HG02642 (cell line): ENCODE results near the gene GPX2.

ENCODE experiments used
- ATAC-seq: cut with Tn5 transposase; IDR thresholded peaks from one replicate; pipeline ENCODE4 v1.9.1; 2021; ENCODE audit warnings: mild to moderate bottlenecking; ENCODE audit not compliant: unreplicated experiment, poor library complexity

Gene GPX2

GRCh38 chr14:64942531-64943111, at the start of gene GPX2:
GPX2 (minus strand) TSS chr14:64942745; CDS start chr14:64942726, 19 bp downstream.
- ATAC-seq = no peak

GRCh38 chr14:64990939-64991338, 48.4 kb upstream of the GPX2 start:
- no peak for ATAC-seq

DNA sequence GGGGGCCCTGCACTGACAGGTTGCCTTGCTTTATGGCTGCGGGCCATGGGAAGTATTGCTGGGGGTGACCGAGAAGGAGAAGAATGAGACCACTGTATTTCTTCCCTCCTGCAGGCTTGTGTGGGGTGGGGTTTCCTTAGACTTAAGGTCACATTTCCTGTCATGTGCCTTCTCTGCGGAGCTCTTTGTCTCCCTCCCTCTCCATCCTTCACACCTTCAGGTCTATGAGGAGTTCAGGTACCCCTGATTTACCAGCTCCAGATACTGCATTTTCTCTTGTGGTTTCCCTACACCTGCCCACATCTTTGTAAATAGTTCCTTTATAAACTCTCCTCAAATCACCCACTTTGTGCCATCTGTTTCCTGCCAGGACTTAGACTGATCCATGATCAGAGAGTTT, 47.8 kb upstream of the GPX2 start:
- no peak for ATAC-seq

DNA sequence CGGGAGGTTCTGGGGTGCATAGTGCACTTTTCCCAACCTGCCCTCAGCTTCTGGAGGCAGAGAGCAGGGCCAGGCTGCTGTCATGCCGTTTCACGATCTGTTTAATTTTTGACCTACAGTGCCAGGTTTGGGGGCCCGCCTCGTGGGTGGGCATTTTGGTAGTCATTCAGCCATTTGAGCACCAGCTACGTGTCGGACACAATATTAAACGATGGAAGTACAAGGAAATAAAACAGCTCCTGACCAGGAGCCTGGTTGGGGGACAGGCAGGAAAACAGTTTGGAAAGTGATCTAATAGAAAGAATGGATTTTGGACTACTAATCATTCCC, 44.9 kb upstream of the GPX2 start:
- ATAC-seq = peak; percentile 3

GRCh38 chr14:64986648-64987437, 44.3 kb upstream of the GPX2 start, which contains the start of gene FNTB:
FNTB (plus strand) TSS chr14:64986895; CDS start chr14:64986954, 59 bp downstream.
- peak; percentile 94 for ATAC-seq

- ATAC-seq = no peak
Measured at GRCh38 chr14:64983439-64984310, 41.1 kb upstream of the GPX2 start.

DNA sequence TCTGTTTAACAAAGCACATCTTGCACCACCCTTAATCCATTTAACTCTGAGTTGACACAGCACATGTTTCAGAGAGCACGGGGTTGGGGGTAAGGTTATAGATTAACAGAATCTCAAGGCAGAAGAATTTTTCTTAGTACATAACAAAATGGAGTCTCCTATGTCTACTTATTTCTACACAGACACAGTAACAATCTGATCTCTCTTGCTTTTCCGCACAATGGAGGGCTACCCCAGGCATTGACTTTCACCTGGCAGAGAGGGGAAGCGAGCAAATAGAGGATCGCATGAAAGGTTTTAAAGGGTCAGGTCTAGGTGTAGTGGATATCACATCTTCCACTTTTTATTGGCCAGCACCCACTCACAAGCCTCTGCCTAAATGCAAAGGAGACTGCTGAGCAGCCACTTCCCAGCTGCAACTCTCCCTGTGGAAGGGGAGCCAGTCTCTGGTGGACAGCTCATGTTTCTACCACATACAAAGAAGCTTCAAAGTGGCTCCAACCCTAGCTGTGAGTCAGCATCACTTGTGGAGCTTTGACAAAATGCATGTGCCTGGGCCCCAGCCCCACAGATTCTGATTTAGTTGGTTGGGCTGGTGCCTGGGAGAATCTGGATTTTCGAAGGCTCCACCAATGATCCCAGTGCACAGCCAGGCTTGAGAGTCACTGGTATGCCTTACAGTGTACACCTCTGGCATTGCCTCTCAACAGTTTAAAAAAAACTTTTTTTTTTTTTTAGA, 37.0 kb upstream of the GPX2 start:
- no peak for ATAC-seq

DNA sequence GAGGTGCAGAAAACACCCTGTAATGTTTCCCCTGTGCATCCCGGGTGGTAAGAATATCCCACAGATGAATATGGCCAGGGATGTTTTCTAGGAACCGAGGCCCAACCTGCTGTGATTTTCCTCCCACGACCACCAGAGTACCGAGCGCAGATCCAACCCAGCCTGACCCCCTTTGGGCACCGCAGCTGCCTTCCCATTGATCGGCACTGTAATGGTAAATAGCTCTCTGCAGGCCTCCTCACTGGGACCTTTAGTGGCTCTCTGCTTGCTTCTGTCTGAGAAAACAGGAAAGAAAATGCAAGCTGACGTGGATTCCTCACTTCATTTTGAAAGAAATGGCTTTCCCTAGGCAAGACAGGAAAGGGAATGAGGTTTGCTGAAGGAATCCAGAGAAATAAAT, 32.0 kb upstream of the GPX2 start:
- ATAC-seq = no peak

GRCh38 chr14:64973826-64974225, 31.3 kb upstream of the GPX2 start:
- no peak for ATAC-seq

GRCh38 chr14:64973026-64973442, 30.5 kb upstream of the GPX2 start:
- no peak for ATAC-seq

DNA sequence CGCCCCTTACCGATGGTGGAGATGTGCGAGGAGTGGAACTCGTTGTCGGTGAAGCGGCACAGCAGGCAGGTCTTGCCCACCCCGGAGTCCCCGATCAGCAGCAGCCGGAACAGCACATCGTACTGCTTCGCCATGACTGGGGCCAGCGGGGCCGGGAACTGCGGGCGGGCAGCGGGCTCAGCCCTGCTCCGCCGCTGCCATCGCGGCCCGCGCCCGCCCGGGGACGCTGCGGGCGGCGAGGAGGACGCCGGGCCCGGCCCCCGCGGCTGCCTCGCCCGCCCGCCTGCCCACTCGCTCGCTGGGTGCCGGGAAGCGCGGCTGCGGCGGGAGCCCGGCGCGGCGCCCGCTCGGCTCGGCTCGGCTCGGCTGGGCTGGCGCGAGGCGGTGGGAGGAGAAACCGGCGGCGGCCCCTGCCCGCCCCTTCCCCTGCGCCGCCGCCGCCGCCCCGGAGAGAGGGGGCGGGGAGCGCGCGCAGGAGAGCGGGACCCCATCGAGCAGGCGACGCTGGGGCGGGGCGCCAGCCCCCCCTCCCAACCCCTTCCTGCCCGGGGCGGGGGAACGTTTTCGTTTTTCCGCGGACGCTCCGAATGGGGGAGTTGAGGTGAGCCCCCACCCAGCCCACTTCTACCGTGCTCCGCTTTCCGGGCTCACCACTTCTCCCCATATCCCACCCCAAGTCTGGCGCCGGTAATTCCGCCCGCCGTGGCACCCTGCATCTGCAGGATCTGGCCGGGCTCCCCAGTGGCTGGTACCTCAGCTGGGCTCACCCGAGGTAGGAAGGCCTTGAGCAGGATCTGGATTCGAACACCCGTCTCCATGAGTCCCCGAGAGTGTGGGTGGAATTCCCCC, 29.6 kb upstream of the GPX2 start, which contains the start of gene RAB15:
RAB15 (minus strand) TSS at position 394 of the 849 bp plus-strand sequence; CDS start at position 134, 260 bp downstream.
- ATAC-seq = peak; percentile 60

DNA sequence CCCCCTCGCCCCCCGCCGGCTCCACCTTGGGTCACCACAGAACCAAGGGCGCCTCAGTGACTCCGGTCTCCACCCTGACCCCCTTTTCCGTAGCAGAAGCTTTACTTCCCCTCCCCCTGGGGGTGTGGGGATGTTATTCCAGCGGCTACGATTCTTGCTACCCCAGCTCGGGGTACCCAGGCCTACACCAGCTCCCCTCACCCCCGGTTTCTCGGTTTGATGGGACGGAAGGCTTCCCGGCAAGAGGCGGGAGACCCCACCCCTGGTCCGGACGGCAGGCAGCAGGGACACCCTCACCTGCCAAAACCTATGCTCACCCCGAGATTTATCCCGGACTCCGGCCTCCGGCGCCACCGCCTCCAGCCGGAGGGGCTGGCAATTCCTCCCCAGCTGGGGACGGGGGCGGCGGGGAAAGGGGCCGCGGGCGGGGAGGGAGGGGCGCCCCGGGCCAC, 29.0 kb upstream of the GPX2 start:
- ATAC-seq = no peak

DNA sequence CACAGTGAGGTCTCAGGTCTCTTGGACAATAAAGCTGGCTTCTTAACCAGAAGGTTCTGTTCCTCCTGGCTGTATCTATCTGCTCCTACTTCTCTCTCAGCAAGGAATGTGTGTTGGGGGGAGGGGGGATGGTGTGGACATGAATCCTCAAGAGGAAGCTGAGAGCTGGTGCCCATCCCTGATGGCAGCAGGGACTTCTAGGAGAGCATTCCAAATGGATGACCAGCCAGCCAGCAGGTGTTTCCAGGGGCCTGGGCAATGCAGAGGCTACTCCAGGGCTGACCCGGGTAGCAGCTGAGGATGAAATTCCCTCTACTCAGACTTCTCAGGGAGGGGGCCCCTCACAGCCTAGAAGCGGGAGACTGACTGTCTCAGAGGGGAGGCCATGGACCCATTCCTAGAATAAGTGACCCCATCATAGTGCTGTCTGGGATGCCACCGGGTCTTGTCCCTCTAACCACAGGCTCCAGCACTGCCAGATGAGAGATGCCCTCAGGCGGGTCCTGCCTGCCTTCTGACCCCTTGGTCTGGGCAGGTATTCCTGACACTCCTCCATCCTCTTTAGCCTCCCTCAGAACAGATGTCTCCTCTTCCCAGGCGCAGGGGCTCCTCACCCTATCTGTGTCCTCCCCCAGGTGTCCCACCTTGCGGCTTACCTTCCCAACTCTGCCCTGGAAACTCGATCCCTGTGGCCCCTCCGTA, 28.4 kb upstream of the GPX2 start:
- ATAC-seq = no peak

DNA sequence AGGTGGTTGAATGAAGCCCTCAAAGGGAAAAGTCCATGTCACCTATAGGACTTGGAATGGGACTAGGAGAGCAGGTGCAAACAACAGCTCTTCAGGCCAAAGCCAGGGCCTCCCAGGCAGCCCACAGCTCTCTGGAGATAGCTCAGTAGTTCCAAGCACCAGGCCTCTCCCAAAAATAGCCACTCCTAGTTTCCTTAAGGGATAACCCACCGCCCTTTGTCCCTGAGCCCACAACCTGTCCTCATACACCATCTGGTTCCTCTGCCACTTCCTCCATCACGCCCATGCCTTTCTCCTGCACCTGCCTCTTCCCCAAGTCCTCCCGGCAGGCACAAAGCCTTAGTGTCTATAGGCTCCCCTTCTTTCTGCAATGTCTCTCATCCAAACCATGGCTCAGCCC, 27.5 kb upstream of the GPX2 start:
- no peak for ATAC-seq

DNA sequence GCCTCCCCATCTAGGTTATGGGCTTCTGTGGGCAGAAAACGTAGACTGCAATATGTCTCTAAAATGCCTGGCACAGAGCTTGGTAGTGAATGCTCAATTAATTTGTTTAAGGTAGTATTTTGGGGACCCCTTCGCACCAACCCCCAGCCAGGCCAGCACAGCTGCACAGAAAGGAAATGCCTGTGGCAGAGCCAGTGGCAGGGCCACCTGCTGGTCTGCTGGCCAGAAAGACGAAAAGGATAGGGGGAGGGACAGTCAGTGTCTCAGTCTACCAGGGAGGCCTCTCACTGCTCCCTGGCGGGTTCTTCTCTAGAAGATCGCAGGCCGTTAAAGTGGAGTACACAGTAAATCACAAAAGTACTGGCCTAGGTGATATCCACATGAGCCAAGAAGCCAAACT, 26.1 kb upstream of the GPX2 start:
- no peak for ATAC-seq

DNA sequence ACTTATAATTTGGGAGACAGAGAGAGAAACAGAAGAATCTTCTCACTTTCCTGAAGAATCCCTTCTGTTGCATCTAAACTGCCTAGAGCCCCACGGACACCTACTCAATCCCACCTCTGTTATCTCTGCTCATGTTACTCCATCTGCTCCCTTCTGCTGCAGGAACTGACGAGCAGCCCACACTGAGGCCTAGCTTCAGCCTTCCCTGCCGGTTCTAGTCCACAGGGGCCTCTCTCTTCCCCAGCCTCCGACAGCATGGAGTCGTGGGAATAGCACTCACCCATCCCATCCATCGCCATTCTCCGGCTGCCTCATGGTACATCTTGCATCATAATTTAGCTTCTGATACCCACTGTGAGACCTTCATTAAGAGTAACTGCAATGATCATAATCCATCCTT, 25.6 kb upstream of the GPX2 start:
- no peak for ATAC-seq

DNA sequence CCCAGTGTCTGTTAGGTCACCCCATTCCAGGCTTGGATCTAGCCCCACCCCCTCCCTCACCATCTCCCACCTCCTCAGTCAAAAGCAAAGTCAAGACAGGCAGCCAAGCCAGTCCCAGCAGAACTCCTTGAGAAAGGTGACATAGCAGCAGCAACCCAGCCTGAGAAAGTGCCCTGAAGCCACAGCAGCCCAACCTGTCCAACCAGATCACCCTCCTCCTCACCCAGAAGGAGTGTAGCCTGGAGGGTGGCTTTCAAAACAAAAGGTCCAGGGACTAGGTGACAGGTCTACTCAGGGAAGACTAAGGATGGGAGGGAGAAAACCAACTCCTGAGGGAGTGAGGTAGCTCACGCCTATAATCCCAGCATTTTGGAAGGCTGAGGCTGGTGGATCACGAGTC, 24.4 kb upstream of the GPX2 start:
- no peak for ATAC-seq

GRCh38 chr14:64965356-64966000, 22.9 kb upstream of the GPX2 start:
- no peak for ATAC-seq
